Lower lobe of right lung (tissue), 2 donors: ENCODE results near the gene ERCC2. TPM values are rescaled to one million over a fixed set of nuclear protein-coding genes. Genes with fewer than 3 reads are reported as not detected.

Experiments used
- ATAC-seq, 2 donors: fragments of 200-7000 bp; cut with Tn5 transposase; one replicate each; pipeline ENCODE4 v1.9.1; 2020 to 2022; ENCODE audit warnings: mild to moderate bottlenecking in 2 of 2, moderate library complexity in 2 of 2
- DNase-seq: peaks from one replicate; pipeline ENCODE4 v3.0.0-alpha.2; 2020
- H3K27ac ChIP-seq: fragments of 200-600 bp; one replicate; pipeline ENCODE4 v1.8.0; 2022
- H3K27me3 ChIP-seq: fragments of 200-600 bp; one replicate; pipeline ENCODE4 v1.8.0; 2022; ENCODE audit warnings: low read depth
- H3K36me3 ChIP-seq: fragments of 200-600 bp; one replicate; pipeline ENCODE4 v1.8.0; 2022; ENCODE audit warnings: mild to moderate bottlenecking
- H3K4me1 ChIP-seq: fragments of 200-600 bp; one replicate; pipeline ENCODE4 v1.8.0; 2022
- H3K4me3 ChIP-seq: fragments of 200-600 bp; one replicate; pipeline ENCODE4 v1.8.0; 2022; ENCODE audit warnings: mild to moderate bottlenecking
- H3K9me3 ChIP-seq: fragments of 200-600 bp; one replicate; pipeline ENCODE4 v1.8.0; 2022
- intact Hi-C: fragments of 100-400 bp; cut with DNase I; formaldehyde crosslinking; loops from one replicate; pipeline ENCODE4 v1.11.0; 2022
- total RNA-seq: library from RNA; stranded (reverse); fragmentation: NEBNext Ultra II Directional; extraction: Animal tissue kit (Norgen Biotek cat#: 25700); gene quantifications from one replicate; pipeline ENCODE4 v1.2.1, GENCODE V29; 2021
- TF ChIP-seq, protein P1 (sequence below): fragments of 200-600 bp; IDR thresholded peaks from one replicate; pipeline ENCODE4 v1.8.0; 2022; ENCODE audit warnings: antibody characterized with exemption, mild to moderate bottlenecking
- donor health status: DM: no; HTN: yes; CAD: no; lungs with severe emphysema.

ERCC2 gene
- total RNA-seq, 1 donor from 2014 or later, result 14.0 TPM

DNA sequence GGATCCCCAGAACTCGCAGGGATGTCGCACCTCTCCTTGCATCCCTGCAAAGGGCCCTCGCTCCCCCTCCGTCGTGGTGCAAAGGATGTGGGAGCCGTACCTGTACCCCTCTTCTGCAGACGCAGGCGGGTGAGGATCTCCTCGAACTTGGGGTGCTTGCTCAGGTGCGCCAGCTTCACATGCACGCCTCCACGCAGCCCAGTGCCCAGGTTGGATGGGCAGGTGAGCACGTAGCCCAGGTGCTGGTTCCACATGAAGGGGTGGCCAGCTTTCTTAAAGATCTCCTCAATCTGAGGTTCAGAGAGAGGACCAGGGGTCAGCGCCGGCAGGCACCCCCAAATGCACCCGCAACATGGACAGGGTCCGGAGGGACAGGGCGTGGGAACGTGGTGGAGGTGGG lies 63.0 kb downstream of the ERCC2 start:
- H3K4me1 ChIP-seq, result no peaks in the 10 kb centered on the region
- no peak for ATAC-seq
- intact Hi-C loops, result no loop called here
- no peaks in the 10 kb centered on the region for H3K9me3 ChIP-seq
- no peak overlapping the region for H3K27ac ChIP-seq
- no peaks in the 10 kb centered on the region for H3K27me3 ChIP-seq
- peaks cover 5% of the 10 kb centered on the region for H3K36me3 ChIP-seq
- H3K4me3 ChIP-seq, result no peak overlapping the region
- DNase-seq, result no peak
- TF ChIP-seq, protein P1, sequence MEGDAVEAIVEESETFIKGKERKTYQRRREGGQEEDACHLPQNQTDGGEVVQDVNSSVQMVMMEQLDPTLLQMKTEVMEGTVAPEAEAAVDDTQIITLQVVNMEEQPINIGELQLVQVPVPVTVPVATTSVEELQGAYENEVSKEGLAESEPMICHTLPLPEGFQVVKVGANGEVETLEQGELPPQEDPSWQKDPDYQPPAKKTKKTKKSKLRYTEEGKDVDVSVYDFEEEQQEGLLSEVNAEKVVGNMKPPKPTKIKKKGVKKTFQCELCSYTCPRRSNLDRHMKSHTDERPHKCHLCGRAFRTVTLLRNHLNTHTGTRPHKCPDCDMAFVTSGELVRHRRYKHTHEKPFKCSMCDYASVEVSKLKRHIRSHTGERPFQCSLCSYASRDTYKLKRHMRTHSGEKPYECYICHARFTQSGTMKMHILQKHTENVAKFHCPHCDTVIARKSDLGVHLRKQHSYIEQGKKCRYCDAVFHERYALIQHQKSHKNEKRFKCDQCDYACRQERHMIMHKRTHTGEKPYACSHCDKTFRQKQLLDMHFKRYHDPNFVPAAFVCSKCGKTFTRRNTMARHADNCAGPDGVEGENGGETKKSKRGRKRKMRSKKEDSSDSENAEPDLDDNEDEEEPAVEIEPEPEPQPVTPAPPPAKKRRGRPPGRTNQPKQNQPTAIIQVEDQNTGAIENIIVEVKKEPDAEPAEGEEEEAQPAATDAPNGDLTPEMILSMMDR, result no peak

DNA sequence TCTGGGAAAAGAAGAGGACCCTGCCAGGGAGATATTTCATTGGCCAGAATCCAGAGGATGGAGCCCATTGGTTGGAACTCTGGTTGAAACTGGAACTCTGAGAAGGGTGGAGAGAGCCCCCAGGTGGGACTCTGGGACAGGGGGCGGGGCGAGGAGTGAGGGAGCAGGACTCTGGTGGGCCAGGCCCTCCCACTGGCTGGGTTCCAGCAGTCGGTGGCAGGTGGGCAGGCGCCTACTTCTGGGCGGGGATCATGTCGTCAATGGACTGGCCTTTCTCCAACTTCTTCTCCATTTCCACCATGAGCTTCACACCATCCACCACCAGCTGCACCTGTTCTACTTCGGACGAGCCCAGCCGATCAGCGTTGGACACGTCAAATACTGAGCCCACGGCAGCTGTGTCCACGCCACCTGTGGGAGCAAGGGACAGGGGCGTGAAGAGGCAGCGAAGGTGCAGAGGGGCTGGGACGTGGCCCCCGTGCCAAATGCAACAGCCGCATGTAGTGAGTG lies 63.8 kb downstream of the ERCC2 start:
- no peaks in the 10 kb centered on the region for H3K4me1 ChIP-seq
- no peak for DNase-seq
- TF ChIP-seq, protein P1, result no peak
- no peak overlapping the region for H3K4me3 ChIP-seq
- intact Hi-C loops, result no loop called here
- no peak for ATAC-seq
- no peaks in the 10 kb centered on the region for H3K27me3 ChIP-seq
- H3K9me3 ChIP-seq, result no peaks in the 10 kb centered on the region
- no peak overlapping the region for H3K27ac ChIP-seq
- H3K36me3 ChIP-seq, result peaks cover 10% of the 10 kb centered on the region

DNA sequence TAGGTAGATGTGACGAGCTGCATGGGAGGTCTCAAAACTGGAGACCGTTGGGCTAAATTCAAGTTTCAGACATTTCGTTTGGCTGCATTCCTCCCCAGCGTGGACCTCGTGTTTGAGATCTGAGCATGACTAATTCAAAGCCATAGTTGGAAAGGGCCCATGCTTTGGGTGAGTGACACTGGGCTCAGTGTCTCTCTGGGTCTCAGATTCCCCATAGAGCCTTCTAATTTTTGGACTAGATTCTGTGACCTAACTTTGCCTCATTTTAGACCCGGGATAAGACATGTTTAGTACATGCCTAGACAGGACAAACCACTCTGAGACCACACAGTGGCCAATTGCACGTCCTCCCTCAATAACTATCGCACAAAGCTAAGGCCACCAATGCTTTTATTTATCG lies 64.3 kb downstream of the ERCC2 start:
- intact Hi-C loops, result no loop called here
- no peak for ATAC-seq

GRCh38 chr19:45305421-45305820 lies 65.0 kb downstream of the ERCC2 start:
- intact Hi-C loops, result no loop called here
- H3K36me3 ChIP-seq, result peaks cover 17% of the 10 kb centered on the region
- ATAC-seq (no peak), DNase-seq (no peak)
- H3K4me3 ChIP-seq, result no peak overlapping the region
- TF ChIP-seq, protein P1, result no peak
- no peaks in the 10 kb centered on the region for H3K9me3 ChIP-seq
- H3K4me1 ChIP-seq, result no peaks in the 10 kb centered on the region
- H3K27ac ChIP-seq, result no peak overlapping the region
- no peaks in the 10 kb centered on the region for H3K27me3 ChIP-seq

More for the DNA sequence above, 64.3 kb downstream of the ERCC2 start:
- H3K4me3 ChIP-seq, result no peak overlapping the region
- H3K27ac ChIP-seq, result no peak overlapping the region
- no peaks in the 10 kb centered on the region for H3K27me3 ChIP-seq
- H3K4me1 ChIP-seq, result no peaks in the 10 kb centered on the region
- no peaks in the 10 kb centered on the region for H3K9me3 ChIP-seq
- TF ChIP-seq, protein P1, result no peak
- peaks cover 11% of the 10 kb centered on the region for H3K36me3 ChIP-seq
- no peak for DNase-seq

DNA sequence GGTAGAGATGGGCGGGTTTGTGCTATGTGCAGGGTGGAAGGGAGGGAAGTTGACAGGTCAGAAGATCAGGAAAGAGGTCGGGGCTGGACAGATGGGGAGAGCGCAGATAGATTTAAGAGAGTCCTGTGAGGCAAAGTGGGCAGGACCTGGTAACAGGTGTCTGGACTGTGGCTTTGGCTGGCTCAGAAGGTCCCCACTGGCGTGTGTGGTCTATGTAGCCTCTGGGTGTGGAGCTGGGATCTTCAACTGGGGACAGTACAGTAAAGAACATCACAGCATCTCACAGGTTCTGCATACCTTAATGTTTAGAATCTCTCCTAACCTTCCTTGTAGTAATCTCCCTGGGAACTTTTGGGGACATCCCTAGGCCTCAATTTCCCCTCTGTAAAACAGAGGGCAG lies 65.4 kb downstream of the ERCC2 start:
- no peak overlapping the region for H3K4me3 ChIP-seq
- no peaks in the 10 kb centered on the region for H3K9me3 ChIP-seq
- H3K4me1 ChIP-seq, result no peaks in the 10 kb centered on the region
- intact Hi-C loops, result no loop called here
- TF ChIP-seq, protein P1, result no peak
- no peaks in the 10 kb centered on the region for H3K27me3 ChIP-seq
- H3K27ac ChIP-seq, result no peak overlapping the region
- ATAC-seq, result no peak
- no peak for DNase-seq
- H3K36me3 ChIP-seq, result peaks cover 17% of the 10 kb centered on the region
